ENCODE results near the gene OSBPL9. TPM values are rescaled to one million over a fixed set of nuclear protein-coding genes. Genes with fewer than 3 reads are reported as not detected.

OSBPL9 gene
- total RNA-seq, 1 experiment from 2014 or later: 61.9 TPM

- H3K36me3 Mint-ChIP-seq (ENCODE audit: insufficient read depth, unreplicated experiment): no peaks in the 10 kb centered on the region
- Histone ChIP-seq H3K4me1 (0 out of 2 replicates have a peak, but pooled peaks cover 15% of the 10 kb centered on the region), H3K27me3 (replicated peaks; ENCODE audit: control insufficient read depth, insufficient read depth, low read length) (no peaks in the 10 kb centered on the region), H3K4me3 (ENCODE audit: low read depth, low read length) (no peak overlapping the region), H3K9me3 (no peaks in the 10 kb centered on the region), H3K36me3 (ENCODE audit: control insufficient read depth, insufficient read depth, low read length) (no peaks in the 10 kb centered on the region)
- no peak overlapping the region for H3K4me3 Mint-ChIP-seq (ENCODE audit: unreplicated experiment)
- CTCF ChIA-PET: no interaction called here
- no peak overlapping the region for H3K27ac Mint-ChIP-seq (ENCODE audit: unreplicated experiment)
- no peak for TF ChIP-seq CTCF (IDR thresholded peaks at IDR 0.05; ENCODE audit: insufficient read depth in 1 of 2, low read depth in 1 of 2, low read length in 1 of 2, severe bottlenecking in 1 of 2, unreplicated experiment in 1 of 2)
- no TSS peak for BruUV-seq (replicated peaks)
- intact Hi-C loops (cut with micrococcal nuclease; ENCODE audit: unreplicated experiment): no loop called here
- POLR2A ChIA-PET: no interaction called here
- peaks cover 14% of the 10 kb centered on the region for H3K4me1 Mint-ChIP-seq (ENCODE audit: low read depth, unreplicated experiment)
- H3K27me3 Mint-ChIP-seq (ENCODE audit: insufficient read depth, unreplicated experiment): no peaks in the 10 kb centered on the region
- H3K9me3 Mint-ChIP-seq (ENCODE audit: unreplicated experiment): no peaks in the 10 kb centered on the region
- DNase-seq: no peak
These were observed 24.2 kb downstream of the OSBPL9 start for GRCh38 chr1:51641096-51641495.

GRCh38 chr1:51642739-51643142 lies 25.8 kb downstream of the OSBPL9 start:
- Mint-ChIP-seq H3K4me3 (ENCODE audit: unreplicated experiment) (no peak overlapping the region), H3K27me3 (ENCODE audit: insufficient read depth, unreplicated experiment) (no peaks in the 10 kb centered on the region)

GRCh38 chr1:51643362-51643761 lies 26.5 kb downstream of the OSBPL9 start:
- H3K4me1 Mint-ChIP-seq (ENCODE audit: low read depth, unreplicated experiment): peaks cover 14% of the 10 kb centered on the region
- intact Hi-C loops (cut with micrococcal nuclease; ENCODE audit: unreplicated experiment): no loop called here
- no peaks in the 10 kb centered on the region for H3K27me3 ChIP-seq (replicated peaks; ENCODE audit: control insufficient read depth, insufficient read depth, low read length)
- peaks cover 15% of the 10 kb centered on the region; the same call in 1 of the 2 replicates for H3K4me1 ChIP-seq
- H3K9me3 ChIP-seq: no peaks in the 10 kb centered on the region
- no TSS peak for BruUV-seq (replicated peaks)
- H3K4me3 ChIP-seq (ENCODE audit: low read depth, low read length): no peak overlapping the region
- H3K27ac Mint-ChIP-seq (ENCODE audit: unreplicated experiment): no peak overlapping the region
- no peak overlapping the region for H3K4me3 Mint-ChIP-seq (ENCODE audit: unreplicated experiment)
- H3K27me3 Mint-ChIP-seq (ENCODE audit: insufficient read depth, unreplicated experiment): no peaks in the 10 kb centered on the region
- no peak for DNase-seq
- POLR2A ChIA-PET: no interaction called here
- no peaks in the 10 kb centered on the region for H3K9me3 Mint-ChIP-seq (ENCODE audit: unreplicated experiment)
- no peaks in the 10 kb centered on the region for H3K36me3 ChIP-seq (ENCODE audit: control insufficient read depth, insufficient read depth, low read length)
- no peaks in the 10 kb centered on the region for H3K36me3 Mint-ChIP-seq (ENCODE audit: insufficient read depth, unreplicated experiment)
- CTCF ChIA-PET: no interaction called here
- no peak for TF ChIP-seq CTCF (IDR thresholded peaks at IDR 0.05; ENCODE audit: insufficient read depth in 1 of 2, low read depth in 1 of 2, low read length in 1 of 2, severe bottlenecking in 1 of 2, unreplicated experiment in 1 of 2)

More at GRCh38 chr1:51642739-51643142, 25.8 kb downstream of the OSBPL9 start:
- intact Hi-C loops (cut with micrococcal nuclease; ENCODE audit: unreplicated experiment): no loop called here
- H3K27me3 ChIP-seq (replicated peaks; ENCODE audit: control insufficient read depth, insufficient read depth, low read length): no peaks in the 10 kb centered on the region
- no peaks in the 10 kb centered on the region for H3K9me3 Mint-ChIP-seq (ENCODE audit: unreplicated experiment)
- no peak for DNase-seq
- peaks cover 14% of the 10 kb centered on the region for H3K4me1 Mint-ChIP-seq (ENCODE audit: low read depth, unreplicated experiment)
- peak overlapping the region; percentile 57 for H3K27ac Mint-ChIP-seq (ENCODE audit: unreplicated experiment)
- BruUV-seq (replicated peaks): no TSS peak
- no peaks in the 10 kb centered on the region for H3K36me3 Mint-ChIP-seq (ENCODE audit: insufficient read depth, unreplicated experiment)
- no peak overlapping the region for H3K4me3 ChIP-seq (ENCODE audit: low read depth, low read length)
- CTCF ChIA-PET: no interaction called here
- H3K4me1 ChIP-seq: peaks cover 15% of the 10 kb centered on the region; the same call in 1 of the 2 replicates
- POLR2A ChIA-PET: no interaction called here
- no peak for TF ChIP-seq CTCF (IDR thresholded peaks at IDR 0.05; ENCODE audit: insufficient read depth in 1 of 2, low read depth in 1 of 2, low read length in 1 of 2, severe bottlenecking in 1 of 2, unreplicated experiment in 1 of 2)
- no peaks in the 10 kb centered on the region for H3K9me3 ChIP-seq
- H3K36me3 ChIP-seq (ENCODE audit: control insufficient read depth, insufficient read depth, low read length): no peaks in the 10 kb centered on the region
